Measurements from ENCODE around the gene RPN2. TPM values are rescaled to one million over a fixed set of nuclear protein-coding genes. Genes with fewer than 3 reads are reported as not detected.
"Not testable (repeated sequence)": the region's sequence is repeated elsewhere in the genome, so short reads cannot be mapped to it uniquely, and the experiment has no call there.

The RPN2 gene
- total and polyA plus RNA-seq, 12 donors = 35.7 to 403 (median 224) TPM

DNA sequence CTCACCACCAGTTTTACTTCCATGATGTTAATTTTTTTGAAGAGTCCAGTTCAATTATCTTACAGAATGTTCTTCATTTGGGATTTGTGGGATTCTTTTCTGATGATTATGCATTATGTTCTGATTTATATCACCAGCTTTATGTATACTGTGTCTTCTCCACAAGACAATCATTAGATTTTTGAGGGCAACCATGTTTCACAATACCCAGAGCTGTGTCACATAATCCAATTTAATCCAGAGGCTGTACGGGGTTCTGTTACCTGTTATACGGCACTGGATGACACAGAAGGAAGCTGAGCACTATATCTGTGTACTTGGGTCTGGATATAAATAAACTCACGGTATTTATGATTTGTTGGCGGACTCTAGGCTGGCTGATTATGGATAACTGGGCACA lies 41.6 kb upstream of the RPN2 start:
- 88 to 98% (median 91%) methylated on average over 4 of the region's 4 CpGs for WGBS, 4 donors
- DNase-seq = no peak
- intact Hi-C loops (cut with DNase I) = no loop called here
- Histone ChIP-seq H3K27ac (no peak overlapping the region), H3K36me3 (replicated peaks in 1 of 2) (no peaks in the 10 kb centered on the region), H3K4me3 (no peak overlapping the region), H3K27me3 (no peaks in the 10 kb centered on the region), H3K4me1 (replicated peaks in 1 of 2) (no peaks in the 10 kb centered on the region), H3K9me3 (replicated peaks in 1 of 3) (no peaks in the 10 kb centered on the region)
- no peak for TF ChIP-seq POLR2A (IDR thresholded peaks at IDR 0.05)
- TF ChIP-seq, protein P1, sequence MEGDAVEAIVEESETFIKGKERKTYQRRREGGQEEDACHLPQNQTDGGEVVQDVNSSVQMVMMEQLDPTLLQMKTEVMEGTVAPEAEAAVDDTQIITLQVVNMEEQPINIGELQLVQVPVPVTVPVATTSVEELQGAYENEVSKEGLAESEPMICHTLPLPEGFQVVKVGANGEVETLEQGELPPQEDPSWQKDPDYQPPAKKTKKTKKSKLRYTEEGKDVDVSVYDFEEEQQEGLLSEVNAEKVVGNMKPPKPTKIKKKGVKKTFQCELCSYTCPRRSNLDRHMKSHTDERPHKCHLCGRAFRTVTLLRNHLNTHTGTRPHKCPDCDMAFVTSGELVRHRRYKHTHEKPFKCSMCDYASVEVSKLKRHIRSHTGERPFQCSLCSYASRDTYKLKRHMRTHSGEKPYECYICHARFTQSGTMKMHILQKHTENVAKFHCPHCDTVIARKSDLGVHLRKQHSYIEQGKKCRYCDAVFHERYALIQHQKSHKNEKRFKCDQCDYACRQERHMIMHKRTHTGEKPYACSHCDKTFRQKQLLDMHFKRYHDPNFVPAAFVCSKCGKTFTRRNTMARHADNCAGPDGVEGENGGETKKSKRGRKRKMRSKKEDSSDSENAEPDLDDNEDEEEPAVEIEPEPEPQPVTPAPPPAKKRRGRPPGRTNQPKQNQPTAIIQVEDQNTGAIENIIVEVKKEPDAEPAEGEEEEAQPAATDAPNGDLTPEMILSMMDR (IDR thresholded peaks at IDR 0.05) = no peak

DNA sequence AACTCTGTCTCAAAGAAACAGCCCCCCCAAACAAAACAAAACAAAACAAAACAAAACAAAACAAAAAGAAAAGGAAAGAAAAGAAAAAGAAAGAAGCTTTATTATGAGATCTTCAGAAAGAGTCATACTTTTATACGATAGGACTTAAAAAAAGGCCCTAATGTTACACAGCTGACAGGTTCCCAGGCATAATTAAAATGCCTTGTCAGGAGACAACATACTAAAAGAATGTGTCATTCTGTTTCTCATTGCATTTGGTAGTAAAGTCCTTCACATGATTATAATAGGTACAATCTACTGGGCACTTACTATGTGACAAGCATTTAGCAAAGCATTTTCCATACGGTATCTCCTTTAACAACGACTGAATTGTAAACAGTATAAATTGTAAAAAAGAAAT lies 36.4 kb upstream of the RPN2 start:
- intact Hi-C loops (cut with DNase I) = no loop called here
- no peaks in the 10 kb centered on the region for H3K4me1 ChIP-seq (replicated peaks in 1 of 2)

DNA sequence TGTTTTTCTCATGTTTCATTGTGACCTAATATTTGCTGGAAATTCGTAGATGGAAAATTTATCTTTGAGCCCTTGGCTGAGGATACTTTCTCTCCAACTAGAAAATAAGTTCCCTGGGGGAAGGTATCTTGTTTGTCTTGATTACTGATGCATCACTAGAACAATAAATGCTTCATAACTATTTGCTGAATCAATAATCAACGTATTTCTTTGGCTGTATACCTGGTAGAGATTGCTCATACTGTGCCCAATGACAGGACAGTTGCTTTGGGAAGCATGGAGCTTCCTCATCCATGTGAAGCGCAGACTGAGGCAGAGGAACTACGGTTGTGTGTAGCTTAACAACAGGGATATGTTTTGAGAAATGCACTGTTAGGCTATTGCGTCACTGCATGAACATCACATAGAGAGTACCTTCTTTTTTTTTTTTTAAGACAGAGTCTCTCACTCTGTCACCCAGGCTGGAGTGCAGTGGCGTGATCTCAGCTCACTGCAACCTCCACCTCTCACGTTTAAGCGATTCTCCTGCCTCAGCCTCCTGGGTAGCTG lies 34.2 kb upstream of the RPN2 start:
- Histone ChIP-seq H3K4me3 (no peak overlapping the region), H3K27ac (no peak overlapping the region), H3K4me1 (replicated peaks in 1 of 2) (no peaks in the 10 kb centered on the region), H3K9me3 (replicated peaks in 1 of 3) (no peaks in the 10 kb centered on the region), H3K27me3 (no peaks in the 10 kb centered on the region), H3K36me3 (replicated peaks in 1 of 2) (no peaks in the 10 kb centered on the region)
- WGBS, 4 donors = 89 to 93% (median 93%) methylated on average over 8 of the region's 8 CpGs
- intact Hi-C loops (cut with DNase I) = no loop called here
- no peak for TF ChIP-seq POLR2A (IDR thresholded peaks at IDR 0.05)
- TF ChIP-seq, protein P1 (IDR thresholded peaks at IDR 0.05) = no peak
- DNase-seq = no peak

More for the DNA sequence above, 36.4 kb upstream of the RPN2 start:
- no peak overlapping the region for H3K4me3 ChIP-seq
- TF ChIP-seq, protein P1 (IDR thresholded peaks at IDR 0.05) = no peak
- no peak for TF ChIP-seq POLR2A (IDR thresholded peaks at IDR 0.05)
- no peak for DNase-seq
- H3K27me3 ChIP-seq = no peaks in the 10 kb centered on the region
- 91 to 96% (median 94%) methylated on average over 3 of the region's 3 CpGs for WGBS, 4 donors
- no peak overlapping the region for H3K27ac ChIP-seq
- H3K36me3 ChIP-seq (replicated peaks in 1 of 2) = no peaks in the 10 kb centered on the region
- H3K9me3 ChIP-seq (replicated peaks in 1 of 3) = no peaks in the 10 kb centered on the region

DNA sequence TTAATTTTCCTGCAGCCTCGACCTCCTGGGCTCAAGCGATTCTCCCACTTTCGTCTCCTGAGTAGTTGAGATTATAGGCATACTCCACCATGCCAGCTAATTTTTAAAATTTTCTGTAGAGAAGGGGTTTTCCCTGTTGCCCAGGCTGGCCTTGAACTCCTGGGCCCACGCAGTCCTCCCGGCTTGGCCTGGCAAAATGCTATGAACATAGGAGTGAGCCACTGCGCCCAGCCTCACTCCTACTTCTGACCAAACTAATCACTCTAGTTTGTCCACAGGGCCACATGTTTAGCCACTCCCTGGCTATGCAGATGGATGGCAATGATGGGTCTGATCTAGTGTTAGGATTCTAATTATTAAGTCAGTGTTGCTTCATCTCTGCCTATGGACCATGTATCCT lies 31.9 kb upstream of the RPN2 start:
- H3K4me3 ChIP-seq = no peak overlapping the region
- no peak for TF ChIP-seq POLR2A (IDR thresholded peaks at IDR 0.05)
- TF ChIP-seq, protein P1 (IDR thresholded peaks at IDR 0.05) = no peak
- 78 to 88% (median 84%) methylated on average over 4 to 6 of the region's 6 CpGs for WGBS, 4 donors
- peak in 1 of 7 donors; percentile 17 for DNase-seq
- H3K36me3 ChIP-seq (replicated peaks in 1 of 2) = no peaks in the 10 kb centered on the region
- intact Hi-C loops (cut with DNase I) = no loop called here
- H3K9me3 ChIP-seq (replicated peaks in 1 of 3) = no peaks in the 10 kb centered on the region
- H3K27me3 ChIP-seq = no peaks in the 10 kb centered on the region
- no peaks in the 10 kb centered on the region for H3K4me1 ChIP-seq (replicated peaks in 1 of 2)
- H3K27ac ChIP-seq = no peak overlapping the region

DNA sequence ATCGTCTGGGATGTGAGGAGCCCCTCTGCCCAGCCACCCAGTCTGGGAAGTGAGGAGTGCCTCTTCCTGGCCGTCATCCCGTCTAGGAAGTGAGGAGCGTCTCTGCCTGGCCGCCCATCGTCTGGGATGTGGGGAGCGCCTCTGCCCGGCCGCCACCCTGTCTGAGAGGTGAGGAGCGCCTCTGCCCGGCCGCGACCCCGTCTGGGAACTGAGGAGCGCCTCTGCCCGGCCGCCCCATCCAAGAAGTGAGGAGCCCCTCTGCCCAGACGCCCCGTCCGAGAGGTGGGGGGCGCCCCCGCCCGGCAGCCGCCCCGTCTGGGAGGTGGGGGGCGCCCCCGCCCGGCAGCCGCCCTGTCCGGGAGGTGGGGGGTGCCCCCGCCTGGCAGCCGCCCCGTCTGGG lies 28.3 kb upstream of the RPN2 start:
- DNase-seq; H3K9me3 ChIP-seq (replicated peaks in 1 of 3); H3K36me3 ChIP-seq (replicated peaks in 1 of 2); H3K27me3 ChIP-seq; H3K4me3 ChIP-seq; H3K4me1 ChIP-seq (replicated peaks in 1 of 2); H3K27ac ChIP-seq; intact Hi-C loops (cut with DNase I): not testable (repeated sequence)
- WGBS, 4 donors = 94 to 97% (median 96%) methylated on average over 20 to 33 of the region's 33 CpGs; no CpG with 5 or more reads in 1 of the 4 donors
